Spinal cord (tissue), 10 donors: ENCODE measurements around the gene RPS5. TPM values are rescaled to one million over a fixed set of nuclear protein-coding genes. Genes with fewer than 3 reads are reported as not detected.
A peak's percentile ranks its signal among the peaks of the same experiment; 100 is the strongest.

ENCODE experiments used
- DNase-seq, 6 donors: peaks; one replicate each; pipeline versions ENCODE4 v3.0.0 to v3.0.0-alpha.2; 2013 to 2015; ENCODE audit warnings: low spot score in 6 of 6, low read depth in 4 of 6
- H3K27ac ChIP-seq: one replicate; pipeline ENCODE4 v1.5.1; 2013; ENCODE audit warnings: low read depth, low read length, control low read depth
- H3K27me3 ChIP-seq: one replicate; pipeline ENCODE4 v1.6.1; 2013; ENCODE audit warnings: low read length; ENCODE audit not compliant: control insufficient read depth, insufficient read depth
- H3K36me3 ChIP-seq: one replicate; pipeline ENCODE4 v1.6.1; 2013; ENCODE audit warnings: low read length; ENCODE audit not compliant: control insufficient read depth, insufficient read depth
- H3K4me1 ChIP-seq: one replicate; pipeline ENCODE4 v1.6.1; 2013; ENCODE audit warnings: low read length; ENCODE audit not compliant: control insufficient read depth, insufficient read depth
- H3K4me3 ChIP-seq: one replicate; pipeline ENCODE4 v1.5.1; 2013; ENCODE audit warnings: low read depth, low read length, control low read depth
- H3K9me3 ChIP-seq: one replicate; pipeline ENCODE4 v1.6.1; 2013; ENCODE audit warnings: low read length; ENCODE audit not compliant: control insufficient read depth, insufficient read depth
- WGBS: methylation state at CpG from one replicate; pipeline ENCODE4 v1.1.5; 2013; ENCODE audit warnings: missing lambda C conversion rate; ENCODE audit not compliant: insufficient coverage; 5-methylcytosine and 5-hydroxymethylcytosine counted together
- polyA plus RNA-seq, 2 donors: library from polyadenylated mRNA; unstranded; fragments of 120-200 nt; gene quantifications; one replicate each; pipeline ENCODE4 v1.2.1, GENCODE V29; 2013; ENCODE audit not compliant: insufficient read length in 2 of 2
- total RNA-seq, 2 donors: library from RNA; depleted of rRNA in 1 of 2; stranded (reverse); fragments of 120-200 nt in 1 of 2; fragments of >200 nt in 1 of 2; gene quantifications; one replicate each; pipeline versions ENCODE4 v1.2.3 to v1.2.4, GENCODE V29; 2013 to 2014
- donor health status: healthy.

Gene RPS5
- total and polyA plus RNA-seq, 4 donors: 731 to 1,177 (median 839) TPM

- WGBS: 100% methylated on average over 4 of the region's 6 CpGs
- Histone ChIP-seq H3K9me3 (no peaks in the 10 kb centered on the region), H3K36me3 (peaks cover 6% of the 10 kb centered on the region), H3K27me3 (no peaks in the 10 kb centered on the region), H3K4me1 (peaks cover 51% of the 10 kb centered on the region), H3K4me3 (no peak overlapping the region), H3K27ac (no peak overlapping the region)
- no peak for DNase-seq
Measured at GRCh38 chr19:58382997-58383603, 4.0 kb upstream of the RPS5 start.

- Histone ChIP-seq H3K9me3 (no peaks in the 10 kb centered on the region), H3K4me1 (peaks cover 38% of the 10 kb centered on the region), H3K36me3 (peaks cover 19% of the 10 kb centered on the region), H3K4me3 (peak overlapping the region; percentile 88), H3K27ac (peak overlapping the region; percentile 99), H3K27me3 (no peaks in the 10 kb centered on the region)
- DNase-seq: no peak
- 85% methylated on average over 9 of the region's 9 CpGs for WGBS
Measured at GRCh38 chr19:58385313-58385890, 1.7 kb upstream of the RPS5 start.

- Histone ChIP-seq H3K36me3 (peaks cover 20% of the 10 kb centered on the region), H3K4me3 (peak overlapping the region; percentile 88), H3K27ac (peak overlapping the region; percentile 99), H3K9me3 (no peaks in the 10 kb centered on the region), H3K4me1 (peaks cover 37% of the 10 kb centered on the region), H3K27me3 (no peaks in the 10 kb centered on the region)
- 3% methylated on average over 30 of the region's 36 CpGs for WGBS
- DNase-seq: peak in 1 of 6 donors; percentile 5
Measured at GRCh38 chr19:58385891-58386575, 1.0 kb upstream of the RPS5 start.

- 10% methylated on average over 34 of the region's 39 CpGs for WGBS
- Histone ChIP-seq H3K36me3 (peaks cover 35% of the 10 kb centered on the region), H3K4me1 (peaks cover 28% of the 10 kb centered on the region)
Measured at GRCh38 chr19:58387338-58388174, 487 bp downstream of the RPS5 start.

GRCh38 chr19:58388175-58388526, 1.1 kb downstream of the RPS5 start:
- Histone ChIP-seq H3K27ac (no peak overlapping the region), H3K36me3 (peaks cover 41% of the 10 kb centered on the region), H3K4me3 (peak overlapping the region; percentile 88), H3K4me1 (peaks cover 28% of the 10 kb centered on the region), H3K27me3 (no peaks in the 10 kb centered on the region), H3K9me3 (no peaks in the 10 kb centered on the region)
- WGBS: 88% methylated on average over 1 of the region's 3 CpGs
- DNase-seq: no peak

More at GRCh38 chr19:58387338-58388174, 487 bp downstream of the RPS5 start:
- no peak for DNase-seq
- H3K27ac ChIP-seq: peak overlapping the region; percentile 99
- H3K4me3 ChIP-seq: peak overlapping the region; percentile 88
- no peaks in the 10 kb centered on the region for H3K9me3 ChIP-seq
- no peaks in the 10 kb centered on the region for H3K27me3 ChIP-seq

- H3K27ac ChIP-seq: no peak overlapping the region
- H3K9me3 ChIP-seq: no peaks in the 10 kb centered on the region
- H3K4me3 ChIP-seq: no peak overlapping the region
- WGBS: 95% methylated on average over 22 of the region's 26 CpGs
- peaks cover 63% of the 10 kb centered on the region for H3K36me3 ChIP-seq
- peaks cover 12% of the 10 kb centered on the region for H3K4me1 ChIP-seq
- no peak for DNase-seq
- H3K27me3 ChIP-seq: peaks cover 10% of the 10 kb centered on the region
Measured at GRCh38 chr19:58392945-58393724, 6.1 kb downstream of the RPS5 start.

- Histone ChIP-seq H3K36me3 (peaks cover 62% of the 10 kb centered on the region), H3K4me1 (peaks cover 11% of the 10 kb centered on the region), H3K9me3 (no peaks in the 10 kb centered on the region), H3K4me3 (no peak overlapping the region), H3K27ac (no peak overlapping the region), H3K27me3 (peaks cover 10% of the 10 kb centered on the region)
- no CpG with 5 or more reads among the region's 4 CpGs for WGBS
- DNase-seq: no peak
Measured at GRCh38 chr19:58393725-58394033, 6.6 kb downstream of the RPS5 start.

- Histone ChIP-seq H3K36me3 (peaks cover 58% of the 10 kb centered on the region), H3K4me1 (peaks cover 14% of the 10 kb centered on the region), H3K27me3 (peaks cover 10% of the 10 kb centered on the region), H3K27ac (no peak overlapping the region), H3K4me3 (no peak overlapping the region), H3K9me3 (no peaks in the 10 kb centered on the region)
- DNase-seq: no peak
- 95% methylated on average over 2 of the region's 3 CpGs for whole genome bisulfite sequencing
Measured at GRCh38 chr19:58394821-58395219, 7.8 kb downstream of the RPS5 start.
